ENCODE data around the gene LRRC57. TPM values are rescaled to one million over a fixed set of nuclear protein-coding genes. Genes with fewer than 3 reads are reported as not detected.

The LRRC57 gene
- total RNA-seq = 10 to 100 TPM in 3 of 6 experiments, 1 to 10 TPM in 3; 8.5 to 10.8 (median 10.1) TPM
- long read RNA-seq, partial matches to known transcripts = 0 of 3 reads
- long read RNA-seq, other reads (novel, unspliced or antisense) = 1 of 3 reads

DNA sequence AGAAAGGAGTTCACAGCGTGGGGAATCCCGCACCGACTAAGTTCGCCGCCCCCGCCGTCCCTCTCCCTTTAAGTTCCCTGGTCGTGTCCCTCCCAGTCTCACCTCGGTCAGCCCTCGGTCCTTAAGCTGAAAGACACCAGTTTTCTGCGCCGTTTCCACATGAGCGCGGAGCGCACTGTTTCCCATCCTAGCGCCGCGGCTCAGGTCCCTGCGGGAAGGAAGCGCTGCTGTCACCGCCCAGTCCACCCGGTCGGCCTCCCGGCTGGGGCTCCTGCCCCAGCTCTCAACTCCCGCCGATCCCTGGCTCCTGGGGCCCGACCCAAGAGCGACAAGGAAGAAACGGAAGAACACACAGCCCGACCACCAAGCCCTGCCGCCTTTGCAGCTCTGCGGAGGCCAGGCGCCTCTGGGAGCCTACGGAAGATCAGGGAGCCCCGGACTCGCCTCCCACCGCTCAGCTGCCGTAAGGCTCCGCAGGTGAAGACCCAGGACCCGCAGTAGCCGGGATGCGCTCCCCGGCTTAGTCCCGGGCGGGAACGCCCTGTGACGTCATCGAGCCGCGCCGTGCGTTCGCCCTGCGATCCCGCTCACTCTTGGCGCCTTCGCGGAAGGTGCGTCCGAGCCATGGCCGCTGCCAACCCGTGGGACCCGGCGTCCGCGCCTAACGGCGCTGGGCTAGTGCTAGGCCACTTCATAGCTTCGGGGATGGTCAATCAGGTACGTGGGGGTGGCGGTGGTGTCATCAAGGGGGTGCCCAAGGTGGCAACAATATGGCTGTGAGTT is at the start of gene LRRC57, which contains the start of gene HAUS2:
Gene LRRC57 (minus strand): TSS at position 545 of the 783 bp plus-strand sequence. CDS start 359 bp downstream, at position 186.
Gene HAUS2 (plus strand): TSS at position 590 of the 783 bp plus-strand sequence. CDS start 35 bp downstream, at position 625.
- 0% methylated on average over 10 of the region's 71 CpGs for WGBS (ENCODE audit: insufficient coverage, low coverage, low lambda C conversion rate, missing lambda C conversion rate)
- intact Hi-C loops (cut with DNase I) = no loop called here

DNA sequence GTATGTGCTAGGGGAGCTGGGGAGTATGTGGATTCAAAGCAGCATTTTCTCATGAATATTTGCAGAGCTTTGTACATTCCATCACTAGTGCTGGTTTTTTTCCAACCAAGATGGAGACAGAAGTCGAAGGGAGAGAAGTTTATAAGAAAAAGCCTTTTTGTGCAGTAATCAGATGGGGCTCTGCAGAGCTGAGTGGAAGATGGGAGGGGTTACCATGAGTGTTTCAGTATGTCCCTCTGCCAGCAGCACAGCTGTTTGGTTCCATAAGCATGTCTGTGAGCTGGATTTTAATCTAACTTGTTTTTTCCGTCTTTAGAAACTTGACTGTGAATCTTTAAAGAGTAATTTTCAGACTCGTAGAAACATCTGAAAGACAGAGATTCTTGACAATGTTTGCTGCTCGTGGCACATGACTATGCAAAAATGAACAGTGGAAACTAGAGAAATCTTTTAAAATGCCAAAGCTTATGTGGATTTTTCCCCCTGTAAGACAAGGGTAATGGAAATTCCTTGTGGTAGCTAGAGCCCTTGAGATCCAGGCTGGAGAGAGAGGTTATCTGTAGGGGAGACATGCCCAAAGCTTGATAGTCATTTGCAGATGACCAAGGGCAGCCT is 47.1 kb upstream of the LRRC57 start:
- H3K9me3 ChIP-seq = no peaks in the 10 kb centered on the region
- no peak for DNase-seq
- H3K36me3 ChIP-seq = no peaks in the 10 kb centered on the region
- intact Hi-C loops (cut with DNase I) = no loop called here
- WGBS (ENCODE audit: insufficient coverage, low coverage, low lambda C conversion rate, missing lambda C conversion rate) = 55% methylated on average over 4 of the region's 4 CpGs
- ATAC-seq = no peak
- no peaks in the 10 kb centered on the region for H3K27me3 ChIP-seq
- H3K4me3 ChIP-seq = no peak overlapping the region
- H3K27ac ChIP-seq = no peak overlapping the region
- peaks cover 0 to 14% (median 0%) of the 10 kb centered on the region in 4 donors for H3K4me1 ChIP-seq
- TF ChIP-seq, protein P1, sequence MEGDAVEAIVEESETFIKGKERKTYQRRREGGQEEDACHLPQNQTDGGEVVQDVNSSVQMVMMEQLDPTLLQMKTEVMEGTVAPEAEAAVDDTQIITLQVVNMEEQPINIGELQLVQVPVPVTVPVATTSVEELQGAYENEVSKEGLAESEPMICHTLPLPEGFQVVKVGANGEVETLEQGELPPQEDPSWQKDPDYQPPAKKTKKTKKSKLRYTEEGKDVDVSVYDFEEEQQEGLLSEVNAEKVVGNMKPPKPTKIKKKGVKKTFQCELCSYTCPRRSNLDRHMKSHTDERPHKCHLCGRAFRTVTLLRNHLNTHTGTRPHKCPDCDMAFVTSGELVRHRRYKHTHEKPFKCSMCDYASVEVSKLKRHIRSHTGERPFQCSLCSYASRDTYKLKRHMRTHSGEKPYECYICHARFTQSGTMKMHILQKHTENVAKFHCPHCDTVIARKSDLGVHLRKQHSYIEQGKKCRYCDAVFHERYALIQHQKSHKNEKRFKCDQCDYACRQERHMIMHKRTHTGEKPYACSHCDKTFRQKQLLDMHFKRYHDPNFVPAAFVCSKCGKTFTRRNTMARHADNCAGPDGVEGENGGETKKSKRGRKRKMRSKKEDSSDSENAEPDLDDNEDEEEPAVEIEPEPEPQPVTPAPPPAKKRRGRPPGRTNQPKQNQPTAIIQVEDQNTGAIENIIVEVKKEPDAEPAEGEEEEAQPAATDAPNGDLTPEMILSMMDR (IDR thresholded peaks at IDR 0.05) = no peak
- no peak for TF ChIP-seq POLR2A (IDR thresholded peaks at IDR 0.05)

More for the DNA sequence above, at the start of gene LRRC57, which contains the start of gene HAUS2:
- Histone ChIP-seq H3K4me1 (peaks cover 0 to 15% (median 0%) of the 10 kb centered on the region in 4 donors), H3K27me3 (no peaks in the 10 kb centered on the region), H3K27ac (peak within 1 kb of the TSS; percentile 78 to 89 (median 80)), H3K4me3 (peak within 1 kb of the TSS; percentile 80 to 96 (median 82)), H3K36me3 (peaks cover 0 to 16% (median 2%) of the 10 kb centered on the region in 4 donors), H3K9me3 (no peaks in the 10 kb centered on the region)
- ATAC-seq (peak; percentile 94 to 95 (median 94)), DNase-seq (peak; percentile 92 to 94 (median 93))
- peak; percentile 89 for TF ChIP-seq POLR2A (IDR thresholded peaks at IDR 0.05)
- TF ChIP-seq, protein P1 (IDR thresholded peaks at IDR 0.05) = no peak

DNA sequence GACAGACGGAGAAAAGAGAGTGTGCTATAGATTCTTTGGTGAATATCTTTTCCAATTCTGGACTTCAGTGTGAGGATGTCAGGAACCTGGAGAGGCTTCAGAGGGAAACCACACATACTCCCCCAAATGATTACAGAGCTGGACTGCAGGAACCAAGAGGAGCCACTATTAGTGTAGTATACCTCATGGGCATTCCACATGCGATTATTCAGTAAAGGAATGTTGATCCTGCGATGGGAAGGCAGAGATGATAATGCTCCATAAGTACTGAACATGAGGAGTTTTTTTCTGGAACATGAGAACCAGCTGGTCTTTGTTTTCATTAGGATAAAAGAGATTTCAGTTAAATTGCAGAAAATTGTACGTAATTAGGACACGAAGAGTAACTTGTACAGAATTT is 45.5 kb upstream of the LRRC57 start:
- no peak for TF ChIP-seq POLR2A (IDR thresholded peaks at IDR 0.05)
- TF ChIP-seq, protein P1 (IDR thresholded peaks at IDR 0.05) = no peak
- WGBS (ENCODE audit: insufficient coverage, low coverage, low lambda C conversion rate, missing lambda C conversion rate) = 85% methylated on average over 5 of the region's 5 CpGs
- no peaks in the 10 kb centered on the region for H3K27me3 ChIP-seq

DNA sequence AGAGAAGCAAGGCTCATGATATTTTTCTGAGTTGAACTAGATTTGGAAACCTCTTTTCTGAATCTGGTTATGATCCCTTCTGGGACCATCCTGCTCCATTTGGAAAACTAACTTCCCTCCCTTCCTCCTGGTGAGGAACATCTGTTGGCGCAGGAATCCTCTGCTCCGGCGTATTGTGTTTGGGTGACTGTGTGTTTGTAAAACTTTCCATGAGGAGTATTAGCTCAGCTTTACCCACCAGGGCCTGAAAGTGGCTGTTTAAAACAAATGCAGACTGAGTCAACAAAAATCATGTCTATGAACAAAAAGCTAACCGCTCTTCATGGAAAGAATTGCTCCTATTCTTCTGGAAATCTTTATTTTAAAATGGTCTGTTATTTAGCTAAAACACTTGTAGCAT is 44.5 kb upstream of the LRRC57 start:
- no peak for TF ChIP-seq POLR2A (IDR thresholded peaks at IDR 0.05)
- TF ChIP-seq, protein P1 (IDR thresholded peaks at IDR 0.05) = no peak
- H3K4me1 ChIP-seq = peaks cover 0 to 15% (median 0%) of the 10 kb centered on the region in 4 donors
- no peaks in the 10 kb centered on the region for H3K9me3 ChIP-seq
- DNase-seq = no peak
- H3K4me3 ChIP-seq = no peak overlapping the region
- intact Hi-C loops (cut with DNase I) = no loop called here
- ATAC-seq = no peak
- H3K27me3 ChIP-seq = no peaks in the 10 kb centered on the region
- no peak overlapping the region for H3K27ac ChIP-seq
- 92% methylated on average over 4 of the region's 4 CpGs for WGBS (ENCODE audit: insufficient coverage, low coverage, low lambda C conversion rate, missing lambda C conversion rate)
- no peaks in the 10 kb centered on the region for H3K36me3 ChIP-seq

More for the DNA sequence above, 45.5 kb upstream of the LRRC57 start:
- DNase-seq = no peak
- H3K36me3 ChIP-seq = no peaks in the 10 kb centered on the region
- peaks cover 0 to 15% (median 0%) of the 10 kb centered on the region in 4 donors for H3K4me1 ChIP-seq
- ATAC-seq = no peak
- no peaks in the 10 kb centered on the region for H3K9me3 ChIP-seq
- intact Hi-C loops (cut with DNase I) = no loop called here
- H3K27ac ChIP-seq = no peak overlapping the region
- no peak overlapping the region for H3K4me3 ChIP-seq

All from right lobe of liver (tissue), 6 donors.